NOMO-1 treated with DMSO at 0.1 percent for 48 hours (cell line): ENCODE data around the gene PMEPA1.
A peak's percentile ranks its signal among the peaks of the same experiment; 100 is the strongest.

Source experiments
- DNase-seq: peaks from one replicate; lab custom pipeline; 2025; ENCODE audit not compliant: unreplicated experiment; lab: John Stamatoyannopoulos, UW

PMEPA1 gene, protein sequence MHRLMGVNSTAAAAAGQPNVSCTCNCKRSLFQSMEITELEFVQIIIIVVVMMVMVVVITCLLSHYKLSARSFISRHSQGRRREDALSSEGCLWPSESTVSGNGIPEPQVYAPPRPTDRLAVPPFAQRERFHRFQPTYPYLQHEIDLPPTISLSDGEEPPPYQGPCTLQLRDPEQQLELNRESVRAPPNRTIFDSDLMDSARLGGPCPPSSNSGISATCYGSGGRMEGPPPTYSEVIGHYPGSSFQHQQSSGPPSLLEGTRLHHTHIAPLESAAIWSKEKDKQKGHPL

GRCh38 chr20:57709823-57710799 lies at the start of gene PMEPA1:
PMEPA1 (minus strand) TSS chr20:57710015; CDS start chr20:57709582, 433 bp downstream.
- DNase-seq, result peak; percentile 68

DNA sequence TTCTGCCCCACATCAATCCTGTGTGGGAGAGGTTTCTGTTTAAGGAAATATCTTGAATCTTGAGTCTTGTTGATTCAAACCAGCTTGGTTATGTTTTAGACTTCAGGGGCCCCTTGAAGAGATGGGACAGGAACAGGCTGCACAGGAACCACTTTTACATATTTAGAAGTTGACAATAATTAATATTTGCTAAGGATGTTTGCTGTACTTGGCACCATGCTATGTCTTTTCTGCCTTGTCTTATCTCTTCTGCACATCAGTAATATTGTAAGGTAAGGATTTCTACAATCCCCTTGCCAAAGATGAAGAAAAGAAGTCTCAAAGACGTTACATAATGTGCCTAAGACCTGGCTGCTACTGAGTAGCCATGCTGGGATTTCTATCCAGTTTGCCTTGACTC lies 48.0 kb upstream of the PMEPA1 start:
- no peak for DNase-seq

DNA sequence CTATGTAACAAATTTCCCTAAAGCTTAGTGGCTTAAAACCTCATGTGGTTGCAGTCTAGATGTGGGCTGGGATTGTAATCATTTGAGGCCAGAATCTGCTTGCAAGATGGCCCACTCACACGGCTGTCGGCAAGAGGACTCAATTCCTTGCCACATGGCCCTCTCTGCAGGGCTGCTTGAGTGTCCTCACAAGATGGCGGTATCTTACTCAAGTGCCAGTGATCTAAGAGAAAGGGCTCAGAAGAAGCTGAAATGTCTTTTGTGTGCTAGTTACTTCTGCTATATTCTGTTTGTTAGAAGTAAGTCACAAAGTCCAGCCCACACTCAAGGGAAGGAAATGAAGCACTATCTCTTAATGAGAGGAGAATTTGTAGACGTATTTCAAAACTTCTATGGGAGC lies 47.1 kb upstream of the PMEPA1 start:
- no peak for DNase-seq

- DNase-seq, result no peak
Observed at GRCh38 chr20:57756213-57756612, 46.4 kb upstream of the PMEPA1 start.

- no peak for DNase-seq
Observed at GRCh38 chr20:57755609-57756008, 45.8 kb upstream of the PMEPA1 start.

- no peak for DNase-seq
Observed at GRCh38 chr20:57754190-57754589, 44.4 kb upstream of the PMEPA1 start.

GRCh38 chr20:57753332-57754164 lies 43.7 kb upstream of the PMEPA1 start:
- DNase-seq, result no peak

DNA sequence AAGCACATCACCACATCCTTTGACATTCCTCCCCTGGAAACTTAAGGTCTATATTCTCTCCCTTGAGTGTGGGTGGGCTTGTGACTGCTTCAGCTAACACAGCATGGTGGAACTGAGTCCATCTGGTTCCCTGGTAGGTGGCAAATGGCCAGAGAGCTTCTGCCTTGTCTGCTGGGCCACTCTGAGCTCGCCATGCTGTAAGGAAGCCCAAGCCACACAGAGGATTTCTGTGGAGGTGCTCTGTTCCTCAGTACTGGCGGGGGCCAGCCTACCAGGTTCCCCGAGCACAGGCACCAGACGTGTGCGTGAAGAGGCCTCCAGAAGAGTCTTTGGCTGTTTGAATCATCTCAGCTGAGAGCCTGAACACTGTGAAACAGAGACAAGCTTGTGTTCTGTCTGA lies 41.6 kb upstream of the PMEPA1 start:
- no peak for DNase-seq

DNA sequence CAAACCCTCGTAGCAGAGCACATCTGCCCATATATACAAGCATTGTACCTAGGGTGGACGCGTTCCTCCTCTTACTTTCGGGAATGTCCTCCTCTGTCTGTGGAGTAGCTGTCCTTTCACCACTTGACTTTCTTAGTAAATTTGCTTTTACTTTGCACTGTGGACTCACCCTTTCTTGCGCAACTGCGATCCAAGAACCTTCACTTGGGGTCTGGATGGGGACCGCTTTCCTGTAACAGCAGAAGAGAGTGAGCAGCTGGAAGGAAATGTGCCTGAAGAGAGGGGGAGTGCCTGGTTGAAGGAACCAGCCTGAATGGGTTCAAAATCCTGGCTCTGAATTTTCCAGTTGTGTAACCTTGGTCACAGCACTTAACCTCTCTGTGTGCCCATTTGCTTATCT lies 40.1 kb upstream of the PMEPA1 start:
- DNase-seq, result no peak

- no peak for DNase-seq
Observed at GRCh38 chr20:57749131-57749690, 39.4 kb upstream of the PMEPA1 start.

- peak; percentile 5 for DNase-seq
Observed at GRCh38 chr20:57748601-57749130, 38.9 kb upstream of the PMEPA1 start.

GRCh38 chr20:57747861-57748481 lies 38.2 kb upstream of the PMEPA1 start:
- DNase-seq, result no peak

- no peak for DNase-seq
Observed at GRCh38 chr20:57746832-57747404, 37.1 kb upstream of the PMEPA1 start.

DNA sequence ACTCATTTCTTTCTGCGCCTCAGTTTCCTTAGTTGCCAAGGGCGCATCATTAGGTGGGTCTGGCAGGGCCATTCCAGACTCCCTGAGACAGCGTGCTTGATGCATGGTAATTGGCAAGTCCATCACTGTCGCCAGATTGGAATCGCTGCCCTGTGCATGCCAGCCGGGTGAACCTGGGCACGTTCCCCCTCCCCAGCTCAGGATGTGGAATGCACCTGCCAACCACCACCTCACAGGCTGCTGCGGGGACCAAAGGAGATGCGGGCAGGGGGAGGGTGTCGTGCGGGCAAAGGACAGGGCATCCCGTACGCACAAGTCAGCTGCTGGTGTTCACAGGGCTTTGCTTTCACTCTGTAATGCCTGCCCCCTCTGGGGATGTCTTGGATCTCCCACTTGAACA lies 36.4 kb upstream of the PMEPA1 start:
- no peak for DNase-seq

- DNase-seq, result no peak
Observed at GRCh38 chr20:57744206-57744605, 34.4 kb upstream of the PMEPA1 start.

GRCh38 chr20:57743450-57744095 lies 33.8 kb upstream of the PMEPA1 start:
- DNase-seq, result no peak

GRCh38 chr20:57742507-57743181 lies 32.8 kb upstream of the PMEPA1 start:
- DNase-seq, result no peak

DNA sequence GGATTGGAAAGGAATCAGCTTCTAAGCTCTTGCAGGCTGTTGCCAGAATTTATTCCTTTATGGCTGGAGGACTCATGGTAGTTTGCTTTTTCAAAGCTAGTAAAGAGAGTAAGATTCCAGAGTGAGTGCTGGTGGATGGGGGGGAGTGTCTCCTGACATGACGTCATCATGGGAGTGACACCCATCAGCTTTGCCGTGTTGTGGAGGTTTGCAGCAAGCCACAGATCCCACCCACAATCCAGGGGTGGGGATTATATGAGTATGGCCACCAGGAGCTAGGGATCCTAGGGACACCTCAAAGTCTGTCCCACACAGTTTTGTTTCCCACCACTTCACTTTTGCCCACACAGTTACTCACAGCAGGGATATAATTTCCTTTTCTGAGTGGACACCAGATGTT lies 28.7 kb upstream of the PMEPA1 start:
- no peak for DNase-seq

- no peak for DNase-seq
Observed at GRCh38 chr20:57738053-57738452, 28.2 kb upstream of the PMEPA1 start.
